HG02870 (cell line): ENCODE measurements around the gene HOXC5.

ENCODE experiments used
- ATAC-seq: cut with Tn5 transposase; IDR thresholded peaks from one replicate; pipeline ENCODE4 v1.9.1; 2021; ENCODE audit warnings: mild to moderate bottlenecking, moderate library complexity; ENCODE audit not compliant: unreplicated experiment

The HOXC5 gene

DNA sequence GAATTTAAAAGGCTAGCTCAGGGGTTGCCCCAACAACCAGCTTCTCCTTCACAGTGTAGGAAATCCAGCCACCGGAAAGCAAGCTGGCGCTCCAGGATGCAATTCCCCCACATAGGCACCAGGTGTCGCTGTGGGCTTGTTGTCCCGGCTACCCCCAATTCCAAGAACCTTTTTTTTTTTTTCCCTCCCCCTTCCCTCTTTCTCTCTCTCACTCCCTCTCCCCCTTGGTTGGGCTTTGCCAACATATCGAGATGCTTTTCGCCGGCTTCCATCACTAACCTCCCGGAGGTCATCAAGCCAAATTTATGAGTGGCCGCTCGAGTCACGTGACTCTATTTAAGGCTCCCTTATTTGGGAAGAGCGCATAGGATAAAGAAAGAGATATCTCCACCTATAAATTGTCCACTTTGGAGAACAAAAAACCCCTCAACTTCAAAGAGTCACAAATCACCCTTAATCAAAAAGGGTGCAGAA, at the start of gene HOXC5:
Gene HOXC5, plus strand, starts transcription at position 424 of the 474 bp plus-strand sequence. CDS start 73 bp downstream, outside the sequence.
- no peak for ATAC-seq

DNA sequence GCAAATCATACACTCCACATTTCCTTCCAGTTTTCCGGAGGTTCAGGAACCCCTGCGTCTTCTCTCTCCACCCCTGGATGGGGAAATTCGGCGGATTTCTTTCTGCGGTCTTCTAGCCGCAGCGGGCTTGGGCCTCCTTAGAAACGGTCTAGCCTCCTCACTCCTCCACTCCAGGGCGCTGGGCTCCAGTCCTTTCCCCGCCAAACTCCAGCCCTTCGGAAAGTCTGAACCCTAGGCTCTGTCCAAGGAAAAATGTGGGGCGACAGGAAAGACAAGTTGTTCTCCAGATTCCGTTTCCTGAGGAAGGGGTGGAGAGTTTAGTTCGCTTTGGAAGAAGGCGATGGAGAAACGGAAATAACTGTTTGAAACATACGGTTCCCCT, 49.3 kb upstream of the HOXC5 start:
- ATAC-seq = no peak

DNA sequence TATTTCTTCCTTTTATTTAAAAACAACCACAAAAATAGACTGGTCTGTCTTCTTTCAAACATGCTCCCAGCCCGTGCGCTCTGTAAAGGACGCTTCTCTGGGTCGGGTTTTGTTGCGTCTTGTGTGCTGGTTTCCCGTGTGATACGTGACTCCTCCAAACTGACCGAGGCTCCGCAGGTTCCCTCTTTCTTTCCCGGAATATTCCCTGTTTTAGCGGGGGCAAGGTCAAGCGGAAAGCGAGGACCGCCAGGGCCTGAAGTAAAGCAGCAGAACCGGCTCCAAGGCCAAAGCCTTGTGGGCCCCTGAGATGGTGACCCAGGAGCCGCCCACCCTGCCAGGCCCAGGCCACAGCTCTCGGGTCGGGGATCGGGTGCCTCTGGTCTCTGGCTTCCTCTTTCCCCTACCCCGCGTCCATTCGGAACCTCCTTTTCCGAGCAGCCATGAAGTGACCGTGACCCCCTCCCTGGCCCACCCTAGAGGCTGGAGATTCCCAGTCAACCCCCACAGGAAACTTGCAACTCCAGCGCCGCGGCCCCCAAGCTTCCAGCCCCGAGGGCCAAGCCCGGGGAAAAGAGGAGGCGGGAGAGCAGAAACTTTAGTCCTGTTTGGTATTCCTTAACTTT, 48.8 kb upstream of the HOXC5 start:
- ATAC-seq = no peak

DNA sequence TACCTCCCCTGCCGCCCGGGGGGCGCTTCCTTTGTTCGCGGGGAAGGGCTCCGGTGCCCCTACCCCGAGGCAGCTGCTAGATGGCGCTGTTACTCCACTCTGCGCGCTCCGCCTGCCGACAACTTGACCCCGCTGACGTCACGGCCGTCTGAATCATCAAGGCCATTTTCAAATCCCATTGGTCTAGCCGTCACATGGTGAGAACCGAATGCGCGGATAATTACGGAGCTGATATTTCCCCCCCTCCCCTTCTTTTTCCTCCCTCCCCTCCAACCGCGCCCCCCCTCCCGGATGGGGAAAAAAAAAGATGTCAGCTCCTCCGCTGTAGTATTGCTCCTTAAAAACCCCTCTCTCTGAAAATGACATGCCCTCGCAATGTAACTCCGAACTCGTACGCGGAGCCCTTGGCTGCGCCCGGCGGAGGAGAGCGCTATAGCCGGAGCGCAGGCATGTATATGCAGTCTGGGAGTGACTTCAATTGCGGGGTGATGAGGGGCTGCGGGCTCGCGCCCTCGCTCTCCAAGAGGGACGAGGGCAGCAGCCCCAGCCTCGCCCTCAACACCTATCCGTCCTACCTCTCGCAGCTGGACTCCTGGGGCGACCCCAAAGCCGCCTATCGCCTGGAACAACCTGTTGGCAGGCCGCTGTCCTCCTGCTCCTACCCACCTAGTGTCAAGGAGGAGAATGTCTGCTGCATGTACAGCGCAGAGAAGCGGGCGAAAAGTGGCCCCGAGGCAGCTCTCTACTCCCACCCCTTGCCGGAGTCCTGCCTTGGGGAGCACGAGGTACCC, 47.8 kb upstream of the HOXC5 start, which contains the start of gene HOXC10:
Gene HOXC10, plus strand, starts transcription at position 246 of the 791 bp plus-strand sequence. Its CDS starts 114 bp downstream, at position 360.
- ATAC-seq = no peak

DNA sequence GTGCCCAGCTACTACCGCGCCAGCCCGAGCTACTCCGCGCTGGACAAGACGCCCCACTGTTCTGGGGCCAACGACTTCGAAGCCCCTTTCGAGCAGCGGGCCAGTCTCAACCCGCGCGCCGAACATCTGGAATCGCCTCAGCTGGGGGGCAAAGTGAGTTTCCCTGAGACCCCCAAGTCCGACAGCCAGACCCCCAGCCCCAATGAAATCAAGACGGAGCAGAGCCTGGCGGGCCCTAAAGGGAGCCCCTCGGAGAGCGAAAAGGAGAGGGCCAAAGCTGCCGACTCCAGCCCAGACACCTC, 47.2 kb upstream of the HOXC5 start:
- ATAC-seq = no peak

DNA sequence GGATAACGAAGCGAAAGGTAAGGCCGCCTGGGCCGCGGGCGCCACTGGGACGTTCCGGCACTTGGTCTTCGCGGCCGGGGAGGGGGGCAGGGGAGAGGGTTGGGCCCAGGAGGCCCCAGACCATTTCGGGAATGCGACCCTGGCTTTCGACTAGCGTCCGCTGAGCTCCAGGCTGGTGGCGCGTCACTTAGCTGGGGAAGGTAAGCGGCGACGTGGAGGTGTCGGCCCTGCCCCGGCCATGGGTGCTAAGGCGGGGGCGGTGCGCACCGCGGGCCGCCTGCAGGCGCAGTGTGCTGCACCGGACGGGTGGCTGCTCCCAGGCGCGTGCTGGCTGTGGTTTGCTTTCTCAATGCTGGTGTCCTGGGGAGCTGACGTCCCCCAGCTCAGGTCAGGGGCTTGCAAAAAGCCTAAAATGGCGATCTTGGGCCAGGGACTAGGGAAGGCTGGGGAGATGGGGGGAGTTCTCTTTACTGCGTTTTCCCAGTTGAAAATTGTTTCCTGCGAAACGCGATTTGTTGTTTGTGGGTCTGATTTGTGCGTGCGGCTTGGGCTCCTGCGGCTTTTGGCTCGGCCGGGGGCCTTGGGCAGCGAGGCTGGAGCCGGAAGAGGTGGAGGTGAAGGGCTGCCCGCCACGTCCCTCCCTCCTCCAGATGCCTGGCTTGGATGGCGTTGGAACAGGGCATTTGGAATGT, 46.7 kb upstream of the HOXC5 start:
- ATAC-seq = no peak

DNA sequence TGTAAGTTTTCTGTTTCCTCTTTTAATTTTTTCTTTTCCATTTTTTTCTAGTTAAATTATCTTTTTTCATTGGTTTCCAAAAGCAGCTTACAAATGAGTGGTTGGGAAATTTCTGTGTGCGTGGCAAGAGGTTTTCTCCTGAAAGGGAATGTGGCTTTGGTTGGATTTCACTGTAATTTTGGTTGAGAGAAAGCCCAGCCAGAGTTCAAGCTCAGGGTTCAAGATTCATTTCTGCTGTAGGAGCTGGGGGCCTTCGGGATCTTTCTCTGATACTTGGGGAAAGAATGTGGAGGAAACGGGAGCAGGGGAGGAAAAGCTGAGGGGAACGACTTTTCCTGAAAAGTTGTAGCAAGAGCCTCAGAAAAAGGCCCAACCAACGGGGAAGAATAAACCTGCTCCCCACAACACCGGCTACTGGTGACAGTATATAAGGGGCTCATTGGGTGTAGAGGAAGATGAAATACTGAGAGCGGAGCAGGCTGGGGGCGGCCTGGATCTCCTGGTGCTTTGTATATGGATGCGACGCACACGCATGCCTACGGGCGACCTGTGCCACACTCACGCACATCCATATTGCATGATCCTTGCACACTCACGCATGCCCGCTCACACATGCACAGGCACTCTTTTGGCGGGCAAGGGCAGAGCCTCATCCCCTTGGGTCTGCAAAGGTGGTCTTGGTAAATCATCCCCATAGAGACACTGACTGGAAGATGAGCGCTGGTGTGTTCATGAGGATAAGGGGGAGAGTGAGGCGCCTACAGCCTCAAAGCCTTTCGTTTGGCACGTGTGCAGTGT, 46.0 kb upstream of the HOXC5 start:
- no peak for ATAC-seq

DNA sequence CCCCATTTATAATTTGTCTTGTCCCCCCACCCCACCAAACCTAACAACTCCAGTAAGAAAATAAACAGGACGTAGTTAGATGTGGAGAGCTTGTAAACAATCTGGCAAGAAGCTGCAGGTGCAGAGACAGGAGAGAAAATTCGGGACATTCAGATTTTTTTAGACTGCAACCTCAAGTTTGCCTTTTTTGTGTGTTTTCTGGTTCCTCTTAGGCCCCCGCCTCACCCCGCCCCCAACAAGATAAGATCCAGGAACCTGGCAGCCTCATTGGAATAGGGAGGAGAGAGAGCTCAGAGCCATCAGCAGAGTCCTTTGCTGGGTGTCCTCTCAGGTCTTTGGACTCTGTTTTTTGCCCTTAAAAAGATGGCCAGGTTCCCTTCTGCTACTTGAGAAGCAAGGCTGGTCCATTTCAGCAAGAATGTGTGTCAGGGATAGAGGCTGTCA, 45.0 kb upstream of the HOXC5 start:
- ATAC-seq = no peak

DNA sequence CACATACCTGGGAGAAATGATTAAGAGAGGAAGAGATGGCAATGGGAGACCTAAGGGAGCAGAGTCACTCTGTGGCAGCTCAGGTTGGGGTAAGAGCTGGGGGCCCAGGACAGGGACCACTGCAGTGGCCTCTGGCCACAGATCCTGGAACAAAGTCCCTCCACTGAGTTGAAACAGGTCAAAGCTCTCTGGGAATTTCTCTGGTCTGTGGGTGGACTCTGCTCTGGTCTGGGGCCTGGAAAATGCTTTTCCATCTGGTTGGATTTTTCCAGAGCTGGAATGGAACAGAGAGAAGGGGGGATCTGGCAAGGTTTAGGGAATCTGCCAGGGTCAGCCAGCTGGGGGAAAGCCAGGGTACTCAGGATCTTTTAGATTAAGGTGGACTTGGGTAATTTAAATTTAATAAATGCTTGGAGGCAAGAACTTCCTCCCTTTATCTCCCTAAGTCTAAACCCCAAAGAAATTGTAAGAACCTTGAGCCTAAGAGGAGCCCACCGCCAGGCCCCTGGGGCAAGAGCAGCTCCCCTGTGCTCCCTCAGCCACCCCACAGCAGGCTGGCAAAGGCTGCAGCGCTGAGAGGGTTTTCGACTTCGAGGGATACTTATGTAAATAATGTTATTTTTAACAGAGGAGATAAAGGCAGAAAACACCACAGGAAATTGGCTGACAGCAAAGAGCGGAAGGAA, 44.2 kb upstream of the HOXC5 start:
- no peak for ATAC-seq

DNA sequence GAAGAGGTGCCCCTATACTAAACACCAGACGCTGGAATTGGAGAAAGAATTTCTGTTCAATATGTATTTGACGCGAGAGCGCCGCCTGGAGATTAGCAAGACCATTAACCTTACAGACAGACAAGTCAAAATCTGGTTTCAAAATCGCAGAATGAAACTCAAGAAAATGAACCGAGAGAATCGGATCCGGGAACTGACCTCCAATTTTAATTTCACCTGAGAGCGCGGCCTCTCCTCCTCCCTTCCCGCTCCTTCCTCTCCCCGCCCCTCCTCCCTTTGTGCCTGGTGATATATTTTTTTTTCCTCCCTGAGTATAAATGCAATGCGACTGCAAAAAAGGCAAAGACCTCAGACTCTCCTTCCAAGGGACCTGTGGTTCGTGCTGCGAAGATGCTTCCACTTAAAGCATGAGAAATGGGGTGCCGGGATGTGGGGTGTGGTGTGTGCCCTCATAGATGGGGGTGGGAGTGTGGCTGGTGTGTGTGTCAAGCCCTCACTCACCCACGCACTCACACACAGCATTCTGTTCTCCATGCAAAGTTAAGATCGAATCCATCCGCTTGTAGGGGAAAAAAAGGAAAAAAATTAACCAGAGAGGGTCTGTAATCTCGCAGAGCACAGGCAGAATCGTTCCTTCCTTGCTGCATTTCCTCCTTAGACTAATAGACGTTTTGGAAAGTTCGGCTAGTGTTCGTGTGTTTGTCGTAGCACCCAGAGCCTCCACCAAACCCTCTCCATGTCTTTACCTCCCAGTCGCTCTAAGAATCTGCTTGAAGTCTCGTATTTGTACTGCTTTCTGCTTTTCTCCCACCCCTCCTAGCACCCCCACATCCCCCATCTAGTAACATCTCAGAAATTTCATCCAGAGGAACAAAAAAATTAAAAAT, 43.4 kb upstream of the HOXC5 start:
- no peak for ATAC-seq

DNA sequence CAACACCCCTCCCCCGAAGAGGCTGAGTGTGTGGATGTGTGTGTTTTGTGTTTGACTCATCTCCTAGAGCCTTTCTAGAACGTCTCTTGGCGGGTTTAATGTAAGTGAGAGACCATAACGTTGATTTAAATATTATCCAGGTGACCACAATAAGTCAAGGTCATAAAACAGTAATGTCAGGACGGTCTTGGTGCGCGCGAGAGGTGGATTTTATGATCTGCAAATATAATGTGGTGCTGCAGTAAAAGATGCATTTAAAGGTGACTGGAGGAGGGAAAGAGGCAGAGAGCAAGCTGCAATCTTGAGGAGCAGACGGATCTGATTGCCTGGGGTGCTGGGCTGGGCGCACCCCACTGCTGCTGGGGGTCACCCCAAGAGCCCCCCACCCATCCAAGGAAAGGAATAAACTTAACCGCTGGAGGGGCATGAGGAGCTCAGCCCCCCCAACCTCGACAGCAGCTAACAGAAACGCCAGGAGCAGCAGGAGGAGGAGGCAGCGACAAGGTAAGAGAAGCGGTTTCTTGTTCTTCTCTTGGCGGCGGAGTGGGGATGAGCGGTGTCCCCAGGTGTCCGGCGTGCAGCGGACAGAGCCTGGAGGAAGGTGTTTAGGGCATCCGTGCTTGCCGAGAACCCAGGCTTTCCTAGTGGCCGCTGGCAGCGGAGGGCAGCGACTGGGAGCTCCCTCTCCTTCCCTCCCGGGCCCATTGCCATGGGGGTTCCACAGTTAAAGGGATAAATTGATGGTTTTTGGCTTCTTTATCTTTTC, 42.4 kb upstream of the HOXC5 start:
- no peak for ATAC-seq

DNA sequence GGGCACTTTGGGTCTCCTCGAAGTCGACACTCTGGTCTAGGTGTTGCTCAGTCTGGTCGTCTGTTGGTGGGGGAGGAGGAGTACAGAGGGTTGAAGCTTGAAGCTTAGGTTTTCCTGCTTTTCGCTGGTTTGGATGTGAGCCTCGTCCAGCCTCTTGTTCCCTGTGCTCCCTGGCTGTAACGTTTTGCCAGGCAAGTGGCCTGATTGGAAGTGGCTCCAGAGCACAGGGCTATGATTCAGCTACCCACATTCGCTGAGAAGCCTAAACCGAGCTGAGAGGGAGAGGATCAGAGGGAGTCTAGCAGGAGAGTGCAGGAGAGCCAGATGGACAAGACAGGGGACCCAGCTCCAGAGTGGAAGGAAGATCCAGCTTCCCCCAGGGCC, 41.8 kb upstream of the HOXC5 start:
- no peak for ATAC-seq

DNA sequence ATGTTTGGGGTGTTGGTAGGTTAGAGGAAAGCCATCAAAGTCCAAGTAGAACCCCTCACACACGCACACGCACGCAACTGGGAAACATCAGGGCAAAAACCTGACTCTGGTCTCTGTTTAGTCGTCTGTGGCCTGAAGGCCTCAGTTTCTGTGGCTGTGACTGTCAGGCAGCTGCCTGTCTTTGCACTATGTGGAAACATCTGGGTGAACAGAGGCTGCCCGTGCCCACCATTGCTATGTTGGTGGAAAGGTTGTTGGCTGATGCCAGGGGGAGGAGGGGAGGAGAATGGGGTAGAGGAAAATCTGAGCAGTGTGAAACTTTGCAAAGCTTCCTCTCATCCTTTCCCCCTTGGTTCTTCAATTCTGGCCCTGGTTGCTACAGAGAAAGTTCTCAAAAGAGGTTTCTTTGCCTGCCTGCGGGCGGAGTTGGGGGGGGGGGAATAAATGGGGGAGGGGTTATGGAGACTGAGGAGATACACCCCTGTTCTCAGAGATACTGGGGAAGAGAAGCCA, 40.4 kb upstream of the HOXC5 start:
- ATAC-seq = no peak

DNA sequence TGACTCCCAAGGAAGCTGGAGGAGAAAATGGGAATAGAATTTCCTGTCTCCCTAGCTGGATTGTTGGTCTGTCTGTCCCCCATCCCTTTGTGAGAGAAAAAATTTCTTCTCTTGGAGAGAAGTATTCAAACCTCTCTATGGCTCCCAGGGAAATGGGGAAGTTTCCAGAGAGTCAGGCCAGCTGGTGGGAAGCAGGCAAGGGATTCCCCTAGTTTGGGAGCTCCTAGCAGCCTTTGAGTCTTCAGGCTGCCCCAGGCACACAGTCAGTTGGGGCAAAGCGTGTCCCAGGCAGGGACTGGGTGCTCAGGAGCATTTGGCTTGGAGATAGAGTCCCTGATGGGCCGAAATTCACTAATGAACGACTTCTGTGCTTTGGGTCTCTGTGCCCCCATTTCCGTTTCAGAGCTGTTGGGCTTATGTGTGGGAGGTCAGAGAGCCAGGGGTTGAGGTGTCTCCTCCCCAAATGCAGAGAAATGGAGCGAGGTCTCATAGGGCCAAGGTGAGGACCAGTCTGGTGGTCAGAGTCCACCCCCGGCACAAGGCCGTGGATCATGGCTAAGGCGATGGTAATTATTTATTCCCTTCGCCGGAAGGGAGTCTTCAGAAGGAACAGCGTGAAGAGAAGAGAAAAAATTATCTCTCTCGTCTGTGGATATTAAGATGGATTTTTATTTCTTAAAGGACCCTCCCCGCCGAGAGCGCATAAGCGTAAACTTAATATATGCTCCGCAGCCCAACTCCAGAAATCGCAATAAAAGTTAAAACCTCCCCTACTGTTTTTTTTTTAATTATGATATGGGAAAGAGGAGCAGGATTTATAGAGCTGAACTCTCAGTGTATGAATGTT, 39.5 kb upstream of the HOXC5 start:
- ATAC-seq = no peak

DNA sequence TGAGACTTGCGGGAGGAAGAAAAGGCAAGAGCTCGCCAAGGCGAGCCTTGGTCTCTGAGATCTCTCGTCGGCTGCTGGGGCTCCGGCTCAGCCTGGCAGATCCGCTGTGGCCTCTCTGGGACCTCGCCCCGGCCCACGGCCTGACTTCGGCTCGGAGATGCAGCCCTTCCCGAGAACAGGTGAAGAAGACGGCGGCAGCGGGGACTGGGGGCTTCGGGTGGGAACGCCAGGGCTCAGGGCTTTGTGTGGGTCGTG, 38.9 kb upstream of the HOXC5 start:
- ATAC-seq = no peak

DNA sequence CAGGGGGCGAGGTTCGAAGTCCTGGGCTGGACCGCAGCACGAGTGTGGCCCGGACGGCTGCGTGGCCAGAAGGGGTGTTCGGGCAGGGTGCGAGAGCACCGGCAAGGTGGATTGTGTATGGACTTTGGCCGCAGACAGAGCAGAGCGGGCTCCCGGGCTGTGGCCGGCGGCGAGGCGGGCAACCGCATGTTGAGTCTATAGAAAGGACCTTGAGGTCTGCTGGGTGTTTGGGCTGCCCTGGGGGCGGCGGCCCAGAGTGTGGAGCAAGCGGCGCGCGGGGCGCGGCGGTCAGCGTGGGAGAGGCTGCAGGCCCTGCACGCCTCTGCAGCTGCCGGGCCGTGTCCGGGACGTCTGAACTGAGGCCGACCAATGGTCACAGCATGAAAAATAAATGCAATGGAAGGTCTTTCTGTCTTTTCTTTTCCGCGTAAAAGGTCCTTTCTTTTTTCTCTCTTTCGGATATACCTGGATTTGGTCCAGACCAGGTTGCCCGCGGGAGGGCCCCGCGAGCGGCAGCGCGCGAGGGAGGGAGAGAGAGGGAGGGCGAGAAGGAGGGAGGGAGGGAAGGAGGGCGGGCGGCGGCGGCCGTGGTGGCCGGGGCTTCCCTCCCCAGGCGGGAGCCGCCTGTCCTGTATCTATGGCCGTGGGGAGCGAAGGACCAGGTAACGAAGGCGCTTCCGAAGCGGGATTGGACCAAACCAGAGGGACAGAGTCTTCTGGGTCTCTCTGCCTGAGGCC, 38.4 kb upstream of the HOXC5 start:
- ATAC-seq = no peak

DNA sequence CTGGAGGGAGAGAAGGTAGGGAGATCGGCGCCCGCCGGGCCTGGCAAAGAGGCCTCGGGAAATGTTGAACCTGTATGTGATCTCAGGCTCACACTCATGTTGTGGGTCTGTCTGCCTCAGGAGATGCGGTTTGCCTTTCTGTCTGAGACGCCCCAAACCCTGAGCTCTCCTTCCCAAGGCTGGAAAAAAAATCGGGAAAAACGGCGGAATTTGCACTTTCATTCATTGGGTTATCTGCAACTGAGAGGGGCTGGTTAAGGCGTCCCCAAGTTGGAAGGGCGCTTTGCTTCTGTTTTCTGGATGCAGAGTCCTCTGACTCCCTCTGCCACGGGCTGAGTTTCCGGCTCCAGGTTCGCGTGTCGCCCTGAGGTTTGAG, 37.9 kb upstream of the HOXC5 start:
- ATAC-seq = no peak
